GM12878 (cell line): ENCODE data around the gene SGSM2. TPM values are rescaled to one million over a fixed set of nuclear protein-coding genes. Genes with fewer than 3 reads are reported as not detected.

Source experiments
- BRCA1 ChIP-seq: IDR thresholded peaks from 2 replicates; pipeline ENCODE4 v1.6.1; 2011; ENCODE audit warnings: low read depth, low read length, improper control_type of control experiment
- CREB1 ChIP-seq: IDR thresholded peaks from 2 replicates; pipeline ENCODE4 v1.6.1; 2012; ENCODE audit warnings: low read depth, mild to moderate bottlenecking, inconsistent platforms
- CREM ChIP-seq: IDR thresholded peaks from 2 replicates; pipeline ENCODE4 v1.6.1; 2014; ENCODE audit warnings: antibody characterized with exemption, low read depth
- CTCF ChIP-seq, 3 experiments: IDR thresholded peaks in 2 of 3; conservative IDR thresholded peaks in 1 of 3; 2 replicates each; pipeline ENCODE4 v1.5.1; 2011; ENCODE audit warnings: low read depth in 3 of 3, low read length in 3 of 3, mild to moderate bottlenecking in 3 of 3, control low read depth in 2 of 3, moderate library complexity in 2 of 3, inconsistent platforms in 1 of 3, mixed read lengths in 1 of 3; ENCODE audit not compliant: control insufficient read depth in 2 of 3, insufficient read depth in 1 of 3; ENCODE audit errors: extremely low read depth in 1 of 3
- DPF2 ChIP-seq: fragments of 450-650 bp; IDR thresholded peaks from 2 replicates; pipeline ENCODE4 v1.6.1; 2017; ENCODE audit warnings: mild to moderate bottlenecking
- FOXK2 ChIP-seq: fragments of 450-650 bp; IDR thresholded peaks from 2 replicates; pipeline ENCODE4 v1.6.1; 2017; ENCODE audit warnings: mild to moderate bottlenecking, moderate library complexity
- GATAD2B ChIP-seq: fragments of 450-650 bp; conservative IDR thresholded peaks from 2 replicates; pipeline ENCODE4 v1.6.1; 2017; ENCODE audit warnings: low read depth, mild to moderate bottlenecking, moderate library complexity
- HDGF ChIP-seq: fragments of 450-650 bp; IDR thresholded peaks from 2 replicates; pipeline ENCODE4 v1.6.1; 2016; ENCODE audit warnings: antibody characterized with exemption
- KLF5 ChIP-seq: fragments of 450-650 bp; IDR thresholded peaks from 2 replicates; pipeline ENCODE4 v1.6.1; 2014; ENCODE audit warnings: mild to moderate bottlenecking; ENCODE audit not compliant: partially characterized antibody
- MTA2 ChIP-seq: fragments of 450-650 bp; IDR thresholded peaks from 2 replicates; pipeline ENCODE4 v1.6.1; 2016; ENCODE audit warnings: low read depth, mild to moderate bottlenecking, moderate library complexity
- MXI1 ChIP-seq: fragments of 150-350 bp; IDR thresholded peaks from 2 replicates; pipeline ENCODE4 v1.6.1; 2011; ENCODE audit warnings: low read depth, mild to moderate bottlenecking, inconsistent platforms, low read length, improper control_type of control experiment
- NFXL1 ChIP-seq: fragments of 450-650 bp; IDR thresholded peaks from 2 replicates; pipeline ENCODE4 v1.6.1; 2017; ENCODE audit warnings: antibody characterized with exemption, mild to moderate bottlenecking, borderline replicate concordance
- NFYB ChIP-seq: IDR thresholded peaks from 2 replicates; pipeline ENCODE4 v1.6.1; 2011; ENCODE audit warnings: low read depth, mild to moderate bottlenecking, low read length, improper control_type of control experiment, moderate library complexity; ENCODE audit not compliant: insufficient read depth
- PKNOX1 ChIP-seq: fragments of 450-650 bp; IDR thresholded peaks from 2 replicates; pipeline ENCODE4 v1.6.1; 2016; ENCODE audit warnings: mild to moderate bottlenecking
- POLR2A ChIP-seq: IDR thresholded peaks from 2 replicates; pipeline ENCODE4 v1.6.1; 2011; ENCODE audit warnings: low read depth, mild to moderate bottlenecking, low read length
- POLR2AphosphoS5 ChIP-seq: IDR thresholded peaks from 2 replicates; pipeline ENCODE4 v1.6.1; 2011; ENCODE audit warnings: mild to moderate bottlenecking, low read length, inconsistent platforms
- RAD51 ChIP-seq: fragments of 450-650 bp; IDR thresholded peaks from 2 replicates; pipeline ENCODE4 v1.6.1; 2016; ENCODE audit warnings: moderate library complexity, mild to moderate bottlenecking, inconsistent platforms
- RFX5 ChIP-seq: IDR thresholded peaks from 2 replicates; pipeline ENCODE4 v1.6.1; 2011; ENCODE audit warnings: low read depth, low read length, improper control_type of control experiment
- SPI1 ChIP-seq: IDR thresholded peaks from 2 replicates; pipeline ENCODE4 v1.6.1; 2011; ENCODE audit warnings: low read depth, mild to moderate bottlenecking, low read length, moderate library complexity, borderline replicate concordance; ENCODE audit not compliant: insufficient read depth
- SRF ChIP-seq, 2 experiments: IDR thresholded peaks; 2 replicates each; pipeline ENCODE4 v1.6.1; 2011; ENCODE audit warnings: low read depth in 2 of 2, low read length in 2 of 2, mild to moderate bottlenecking in 1 of 2, moderate library complexity in 1 of 2
- TCF12 ChIP-seq: IDR thresholded peaks from 2 replicates; pipeline ENCODE4 v1.6.1; 2011; ENCODE audit warnings: low read depth, mild to moderate bottlenecking, low read length
- USF1 ChIP-seq: IDR thresholded peaks from 2 replicates; pipeline ENCODE4 v1.6.1; 2011; ENCODE audit warnings: borderline replicate concordance, low read depth, mild to moderate bottlenecking, moderate library complexity, mixed read lengths, low read length; ENCODE audit not compliant: insufficient read depth; ENCODE audit errors: extremely low read length
- USF2 ChIP-seq: IDR thresholded peaks from 2 replicates; pipeline ENCODE4 v1.6.1; 2011; ENCODE audit warnings: low read depth, low read length, improper control_type of control experiment, borderline replicate concordance
- YY1 ChIP-seq: IDR thresholded peaks from 2 replicates; pipeline ENCODE4 v1.6.1; 2011; ENCODE audit warnings: low read depth, mild to moderate bottlenecking, low read length
- polyA plus RNA-seq, 11 experiments: library from polyadenylated mRNA; depleted of rRNA in 4 of 11; unstranded in 6 of 11; stranded (reverse) in 5 of 11; fragments of >200 nt; fragmentation: Nextera tagmentation in 4 of 11; fragmentation: Illumina TruSeq in 1 of 11; extraction: Ambion mirVana in 4 of 11; extraction: Trizol in 1 of 11; gene quantifications; 1 replicate in 1 of 11; 2 replicates in 10 of 11; pipeline versions ENCODE4 v1.2.1 to v1.2.3, GENCODE V29; 2011 to 2016; ENCODE audit warnings: inconsistent platforms in 2 of 11, missing spikeins in 2 of 11, low read depth in 1 of 11
- total RNA-seq, 4 experiments: library from RNA; depleted of rRNA in 3 of 4; stranded (reverse); fragments of >200 nt in 3 of 4; fragmentation: Illumina TruSeq in 1 of 4; extraction: Trizol in 1 of 4; gene quantifications; 2 replicates each; pipeline versions ENCODE4 v1.2.1 to v1.2.3, GENCODE V29; 2013 to 2021

SGSM2 gene
- total and polyA plus RNA-seq, 10 of the 15 experiments (the other 5 are each of a cell fraction or from before 2014, with no cell fraction given) = 0.50 to 50.9 (median 18.5) TPM

- TF ChIP-seq HDGF = peak; percentile 89; the same call in 1 of the 2 replicates
- TF ChIP-seq USF1 = peak; percentile 84
- peak; percentile 95 for TF ChIP-seq POLR2AphosphoS5
- TF ChIP-seq GATAD2B = peak; percentile 26; the same call in 1 of the 2 replicates
- TF ChIP-seq MTA2 = peak; percentile 66; the same call in 1 of the 2 replicates
- TF ChIP-seq FOXK2 = peak; percentile 36; the same call in 1 of the 2 replicates
- TF ChIP-seq CREB1 = peak; percentile 90
- TF ChIP-seq RFX5 = peak; percentile 20; the same call in 1 of the 2 replicates
- TF ChIP-seq BRCA1 = no peak
- TF ChIP-seq PKNOX1 = peak; percentile 41; the same call in 1 of the 2 replicates
- peak; percentile 67 for TF ChIP-seq RAD51
- peak; percentile 88 for TF ChIP-seq MXI1
- TF ChIP-seq USF2 = peak; percentile 58
- 0 out of 2 replicates have a peak, but pooled peaks have one; percentile 17 for TF ChIP-seq NFYB
- TF ChIP-seq CREM = peak; percentile 54; the same call in 1 of the 2 replicates
- peak; percentile 7; the same call in 1 of the 2 replicates for TF ChIP-seq YY1
- TF ChIP-seq SPI1 = no peak
- TF ChIP-seq TCF12 = peak; percentile 26; the same call in 1 of the 2 replicates
- TF ChIP-seq NFXL1 = no peak
- peak; percentile 87 for TF ChIP-seq POLR2A
- TF ChIP-seq DPF2 = peak; percentile 25; the same call in 1 of the 2 replicates
- no peak for TF ChIP-seq CTCF (IDR thresholded peaks at IDR 0.05 in 2 of 3, conservative IDR thresholded peaks at IDR 0.05 in 1 of 3; ENCODE audit: control insufficient read depth in 2 of 3, extremely low read depth in 1 of 3, insufficient read depth in 1 of 3, low read depth in 3 of 3, low read length in 3 of 3)
- TF ChIP-seq KLF5 = no peak
- no peak for TF ChIP-seq SRF (IDR thresholded peaks at IDR 0.05; ENCODE audit: low read depth in 2 of 2, low read length in 2 of 2)
Measured at GRCh38 chr17:2399572-2400473, 62.5 kb downstream of the SGSM2 start (continued).
